Dendritic cell treated with granulocyte-macrophage colony-stimulating factor and Interleukin-4, amounts not matched to agents 40 ng/mL and 50 ng/mL, for 4 days (primary cell): ENCODE data around the gene SPATA17.
"Not testable (repeated sequence)": the region's sequence is repeated elsewhere in the genome, so short reads cannot be mapped to it uniquely, and the experiment has no call there.

Experiments used
- H3K27ac Mint-ChIP-seq: one replicate; pipeline ENCODE4 v1.8.0; 2022; ENCODE audit warnings: mild to moderate bottlenecking, mixed read lengths
- H3K27me3 Mint-ChIP-seq: one replicate; pipeline ENCODE4 v1.8.0; 2022; ENCODE audit warnings: mild to moderate bottlenecking, mixed read lengths
- H3K36me3 Mint-ChIP-seq: one replicate; pipeline ENCODE4 v1.8.0; 2022; ENCODE audit warnings: low read depth, mixed read lengths
- H3K4me1 Mint-ChIP-seq: one replicate; pipeline ENCODE4 v1.8.0; 2022; ENCODE audit warnings: low read depth, mixed read lengths
- H3K4me3 Mint-ChIP-seq: one replicate; pipeline ENCODE4 v1.8.0; 2022; ENCODE audit warnings: mild to moderate bottlenecking, moderate library complexity, mixed read lengths
- H3K9me3 Mint-ChIP-seq: one replicate; pipeline ENCODE4 v1.8.0; 2022; ENCODE audit warnings: mixed read lengths
- intact Hi-C: fragments of 100-400 bp; cut with micrococcal nuclease; formaldehyde crosslinking; loops from one replicate; pipeline ENCODE4 v1.15.0; 2022

SPATA17 gene

DNA sequence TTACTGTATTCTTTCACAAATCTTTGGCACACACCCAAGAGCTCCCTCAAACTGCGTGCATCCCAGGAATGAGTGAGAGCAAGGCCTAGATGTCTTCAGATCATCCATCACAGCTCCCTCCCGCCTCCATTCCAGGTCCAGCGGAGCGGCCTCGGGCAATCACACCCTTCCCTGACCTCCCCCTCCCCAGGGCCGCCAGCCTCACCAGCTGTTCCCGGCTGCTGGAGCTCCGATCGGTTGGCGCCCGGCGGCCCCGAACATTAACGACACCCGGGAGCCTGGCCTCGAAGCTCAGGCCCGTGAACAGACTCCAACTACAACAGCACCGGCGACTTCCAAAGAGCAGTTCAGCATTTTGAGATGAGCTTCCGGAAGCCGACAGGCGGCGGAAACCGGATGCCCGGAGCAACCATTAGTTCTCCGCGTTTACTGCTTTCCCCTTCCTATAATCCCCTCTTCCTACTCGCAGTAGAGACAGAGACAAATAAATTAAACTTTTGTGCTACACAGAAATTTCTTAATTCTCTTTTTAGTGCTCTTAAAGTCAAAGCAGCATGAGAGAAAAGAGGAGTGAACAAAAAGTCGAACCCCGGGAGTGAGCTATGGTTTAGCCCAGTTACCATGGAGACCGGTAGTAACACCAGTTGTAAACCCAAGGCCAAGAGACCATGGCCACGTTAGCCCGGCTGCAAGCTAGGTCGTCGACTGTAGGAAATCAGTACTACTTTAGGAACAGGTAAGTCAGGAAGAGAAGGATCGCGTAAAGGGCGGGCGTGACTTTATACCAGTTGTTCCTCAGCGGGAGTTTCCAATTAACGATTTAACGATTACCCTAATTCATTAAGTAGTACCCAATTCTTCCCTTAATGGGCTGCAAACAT lies at the start of gene SPATA17, which contains the start of gene GPATCH2:
SPATA17 (plus strand) TSS at position 634 of the 881 bp plus-strand sequence; CDS start at position 669, 35 bp downstream.
GPATCH2 (minus strand) TSS at position 380 of the 881 bp plus-strand sequence; CDS start at position 261, 119 bp downstream.
- intact Hi-C loops: loop anchor here (10.0 kb wide), 1 partner anchor 654 kb away; the partner anchor contains the start of gene RRP15
- Mint-ChIP-seq H3K4me1 (peaks cover 14% of the 10 kb centered on the region), H3K27me3 (peaks cover 6% of the 10 kb centered on the region), H3K36me3 (peaks cover 7% of the 10 kb centered on the region), H3K9me3 (no peaks in the 10 kb centered on the region), H3K4me3 (peak within 1 kb of the TSS; percentile 95), H3K27ac (peak within 1 kb of the TSS; percentile 97)

GRCh38 chr1:217584286-217584811 lies 46.8 kb upstream of the SPATA17 start:
- H3K27ac Mint-ChIP-seq, H3K4me3 Mint-ChIP-seq, H3K9me3 Mint-ChIP-seq, H3K27me3 Mint-ChIP-seq, H3K4me1 Mint-ChIP-seq, intact Hi-C loops: not testable (repeated sequence)
- H3K36me3 Mint-ChIP-seq: peaks cover 28% of the 10 kb centered on the region

GRCh38 chr1:217585577-217585976 lies 45.6 kb upstream of the SPATA17 start:
- no peaks in the 10 kb centered on the region for H3K9me3 Mint-ChIP-seq
- no peak overlapping the region for H3K27ac Mint-ChIP-seq
- intact Hi-C loops: no loop called here
- H3K4me3 Mint-ChIP-seq: no peak overlapping the region
- no peaks in the 10 kb centered on the region for H3K27me3 Mint-ChIP-seq
- H3K36me3 Mint-ChIP-seq: peaks cover 28% of the 10 kb centered on the region
- H3K4me1 Mint-ChIP-seq: no peaks in the 10 kb centered on the region

DNA sequence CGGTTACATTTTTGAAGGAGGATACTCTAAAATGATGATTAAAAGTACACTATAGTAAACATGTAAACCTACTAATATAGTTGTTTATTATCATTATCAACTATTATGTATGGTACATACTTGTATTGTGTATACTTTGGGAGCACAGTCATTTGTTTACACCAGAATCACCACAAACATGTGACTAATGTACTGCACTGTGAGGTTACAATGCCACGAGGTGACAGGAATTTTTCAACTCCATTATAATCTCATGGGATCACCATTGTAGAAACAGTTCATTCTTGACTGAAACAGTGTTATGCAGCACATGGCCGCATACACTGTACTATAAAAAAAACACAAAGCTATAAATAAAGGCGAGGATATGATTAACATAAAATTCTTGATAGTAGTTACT lies 44.6 kb upstream of the SPATA17 start:
- Mint-ChIP-seq H3K4me1 (no peaks in the 10 kb centered on the region), H3K36me3 (peaks cover 27% of the 10 kb centered on the region), H3K27me3 (no peaks in the 10 kb centered on the region), H3K9me3 (no peaks in the 10 kb centered on the region), H3K27ac (no peak overlapping the region), H3K4me3 (no peak overlapping the region)
- intact Hi-C loops: no loop called here

GRCh38 chr1:217590598-217590997 lies 40.5 kb upstream of the SPATA17 start:
- Mint-ChIP-seq H3K4me1 (peaks cover 6% of the 10 kb centered on the region), H3K4me3 (no peak overlapping the region), H3K27ac (no peak overlapping the region), H3K9me3 (no peaks in the 10 kb centered on the region), H3K36me3 (no peaks in the 10 kb centered on the region), H3K27me3 (no peaks in the 10 kb centered on the region)
- intact Hi-C loops: loop anchor here (10.0 kb wide), 1 partner anchor 154 kb away; no protein-coding TSS in a partner anchor

DNA sequence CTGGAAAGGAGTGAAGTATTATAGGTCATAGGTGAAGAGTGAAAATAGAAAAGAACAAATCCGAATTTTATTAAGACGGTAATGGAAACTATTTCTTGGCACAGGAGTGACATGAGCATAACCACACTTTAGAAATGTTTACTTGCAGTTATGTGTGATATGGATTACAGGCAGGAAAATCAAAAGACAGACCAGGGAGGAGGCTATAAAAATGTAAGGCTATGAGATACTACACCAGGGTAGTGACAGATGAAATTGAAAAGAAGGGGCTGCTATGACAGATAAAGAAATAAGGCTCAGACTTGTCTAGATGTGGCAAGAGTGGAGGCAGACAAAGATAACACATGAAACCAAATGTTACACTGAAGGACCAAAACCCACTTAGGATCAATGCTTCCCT lies 32.0 kb upstream of the SPATA17 start:
- H3K4me1 Mint-ChIP-seq: peaks cover 6% of the 10 kb centered on the region
- H3K4me3 Mint-ChIP-seq: no peak overlapping the region
- intact Hi-C loops: loop anchor here (10.0 kb wide), 1 partner anchor 146 kb away; no protein-coding TSS in a partner anchor
- peaks cover 8% of the 10 kb centered on the region for H3K36me3 Mint-ChIP-seq
- no peaks in the 10 kb centered on the region for H3K27me3 Mint-ChIP-seq
- H3K9me3 Mint-ChIP-seq: no peaks in the 10 kb centered on the region
- H3K27ac Mint-ChIP-seq: no peak overlapping the region

GRCh38 chr1:217602380-217602779 lies 28.8 kb upstream of the SPATA17 start:
- no peak overlapping the region for H3K4me3 Mint-ChIP-seq
- no peaks in the 10 kb centered on the region for H3K9me3 Mint-ChIP-seq
- peaks cover 15% of the 10 kb centered on the region for H3K36me3 Mint-ChIP-seq
- H3K27ac Mint-ChIP-seq: no peak overlapping the region
- intact Hi-C loops: no loop called here
- H3K27me3 Mint-ChIP-seq: no peaks in the 10 kb centered on the region
- H3K4me1 Mint-ChIP-seq: no peaks in the 10 kb centered on the region

DNA sequence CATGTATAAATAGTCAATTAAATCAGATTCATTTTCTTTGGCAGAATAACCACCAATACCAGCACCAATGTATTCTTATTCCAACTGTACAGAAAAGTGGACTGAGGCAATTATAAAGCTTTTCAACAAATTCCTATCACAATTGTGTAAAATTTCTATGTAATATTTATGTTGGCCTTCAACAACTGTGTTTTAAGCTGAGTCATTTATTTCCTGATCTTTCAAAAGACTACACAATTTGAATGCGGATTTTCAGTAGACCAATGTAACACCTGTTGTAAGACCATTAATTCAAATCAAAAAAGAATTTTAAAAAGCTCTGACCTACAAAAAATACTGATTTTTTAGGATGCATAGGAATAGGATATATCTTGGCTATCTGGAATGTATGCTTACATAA lies 25.8 kb upstream of the SPATA17 start:
- intact Hi-C loops: no loop called here
- Mint-ChIP-seq H3K4me1 (no peaks in the 10 kb centered on the region), H3K4me3 (no peak overlapping the region), H3K36me3 (peaks cover 22% of the 10 kb centered on the region), H3K9me3 (no peaks in the 10 kb centered on the region), H3K27me3 (no peaks in the 10 kb centered on the region), H3K27ac (no peak overlapping the region)

DNA sequence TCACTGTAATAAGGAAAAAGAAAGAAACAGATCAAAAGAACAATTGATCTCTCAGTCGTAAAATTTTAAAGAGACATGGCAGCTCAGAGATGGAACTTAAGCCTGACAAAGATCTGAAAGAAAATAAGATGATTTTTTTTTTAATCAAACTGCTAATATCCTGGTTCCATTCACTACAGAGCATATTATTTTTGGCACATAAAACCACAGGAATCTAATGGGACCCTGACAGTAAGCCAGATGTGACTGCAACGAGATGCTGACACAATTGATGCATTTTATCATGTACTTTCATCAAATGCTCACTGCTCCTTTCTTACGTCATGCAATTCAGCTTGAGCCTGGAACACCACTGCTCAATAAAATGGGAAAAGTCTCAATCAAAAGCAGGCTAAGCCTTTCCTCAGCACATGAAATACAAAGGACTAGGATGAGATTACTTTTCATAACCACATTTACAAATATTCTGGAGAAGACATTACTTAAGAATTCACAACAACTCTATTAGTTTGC lies 16.9 kb upstream of the SPATA17 start:
- H3K9me3 Mint-ChIP-seq: no peaks in the 10 kb centered on the region
- H3K27ac Mint-ChIP-seq: no peak overlapping the region
- intact Hi-C loops: no loop called here
- H3K4me1 Mint-ChIP-seq: peaks cover 14% of the 10 kb centered on the region
- H3K27me3 Mint-ChIP-seq: no peaks in the 10 kb centered on the region
- no peak overlapping the region for H3K4me3 Mint-ChIP-seq
- H3K36me3 Mint-ChIP-seq: peaks cover 38% of the 10 kb centered on the region

DNA sequence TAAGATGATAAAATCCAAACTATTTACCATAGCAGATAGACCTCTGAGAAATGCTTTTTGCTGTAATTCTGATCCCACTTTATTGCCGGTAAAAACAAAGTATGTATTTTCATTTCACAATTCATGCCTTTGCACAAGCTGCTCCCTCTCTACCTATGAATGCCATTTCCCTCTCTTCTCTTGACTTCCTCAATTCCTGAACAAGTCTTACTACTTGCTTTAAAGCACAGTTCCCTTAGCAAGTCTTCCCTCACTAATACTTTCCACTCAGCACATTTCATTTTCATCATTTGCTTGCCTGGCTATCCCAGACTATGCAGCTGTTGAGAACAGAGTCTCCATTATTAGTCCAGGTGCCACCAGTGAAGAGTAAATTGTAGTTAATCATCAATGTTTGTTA lies 14.0 kb upstream of the SPATA17 start:
- no peak overlapping the region for H3K27ac Mint-ChIP-seq
- intact Hi-C loops: loop anchor here (5.0 kb wide), 1 partner anchor 60 kb away; no protein-coding TSS in a partner anchor
- no peaks in the 10 kb centered on the region for H3K27me3 Mint-ChIP-seq
- no peak overlapping the region for H3K4me3 Mint-ChIP-seq
- H3K9me3 Mint-ChIP-seq: no peaks in the 10 kb centered on the region
- peaks cover 32% of the 10 kb centered on the region for H3K36me3 Mint-ChIP-seq
- peaks cover 14% of the 10 kb centered on the region for H3K4me1 Mint-ChIP-seq

DNA sequence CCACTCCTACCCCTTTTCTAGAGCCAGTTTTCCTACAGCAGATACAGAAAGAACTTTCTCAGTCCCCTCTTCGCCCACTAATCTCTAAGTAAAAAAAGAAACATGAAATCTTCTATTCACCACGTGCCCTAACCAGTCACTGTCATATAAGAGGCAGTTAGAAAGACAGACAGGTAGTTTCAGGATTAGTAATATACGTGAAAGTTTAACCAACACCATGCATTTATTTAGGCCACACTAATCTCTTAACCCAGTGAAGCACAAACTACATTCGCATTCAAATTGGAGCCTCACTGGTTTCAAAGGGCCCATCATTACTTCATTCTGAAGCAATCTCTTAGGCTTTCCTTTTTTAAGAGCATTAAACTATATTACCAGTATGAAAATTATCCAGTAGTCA lies 10.3 kb upstream of the SPATA17 start:
- peaks cover 35% of the 10 kb centered on the region for H3K36me3 Mint-ChIP-seq
- intact Hi-C loops: no loop called here
- peaks cover 14% of the 10 kb centered on the region for H3K4me1 Mint-ChIP-seq
- H3K9me3 Mint-ChIP-seq: no peaks in the 10 kb centered on the region
- H3K27me3 Mint-ChIP-seq: no peaks in the 10 kb centered on the region
- H3K4me3 Mint-ChIP-seq: no peak overlapping the region
- no peak overlapping the region for H3K27ac Mint-ChIP-seq

DNA sequence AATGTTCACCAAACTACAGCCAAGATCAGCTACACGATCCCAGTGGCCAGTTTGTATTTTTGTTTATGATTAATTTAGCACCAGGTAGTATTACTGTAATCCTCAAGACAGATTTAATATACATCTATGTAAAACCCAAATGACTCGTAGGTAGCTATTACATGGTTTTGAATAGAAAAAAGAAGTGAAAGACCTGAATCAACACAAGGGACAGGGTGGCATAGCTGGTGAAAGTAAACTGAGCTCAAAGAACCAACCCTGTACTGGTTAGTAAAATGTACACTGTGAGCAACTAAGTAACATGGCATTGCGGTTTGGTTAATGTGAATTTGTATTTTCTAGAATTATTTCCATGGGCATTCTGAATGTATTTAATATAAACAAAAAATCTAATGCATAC lies 9.1 kb upstream of the SPATA17 start:
- Mint-ChIP-seq H3K27ac (no peak overlapping the region), H3K36me3 (peaks cover 25% of the 10 kb centered on the region), H3K4me3 (no peak overlapping the region), H3K4me1 (peaks cover 5% of the 10 kb centered on the region), H3K9me3 (no peaks in the 10 kb centered on the region), H3K27me3 (no peaks in the 10 kb centered on the region)
- intact Hi-C loops: no loop called here

DNA sequence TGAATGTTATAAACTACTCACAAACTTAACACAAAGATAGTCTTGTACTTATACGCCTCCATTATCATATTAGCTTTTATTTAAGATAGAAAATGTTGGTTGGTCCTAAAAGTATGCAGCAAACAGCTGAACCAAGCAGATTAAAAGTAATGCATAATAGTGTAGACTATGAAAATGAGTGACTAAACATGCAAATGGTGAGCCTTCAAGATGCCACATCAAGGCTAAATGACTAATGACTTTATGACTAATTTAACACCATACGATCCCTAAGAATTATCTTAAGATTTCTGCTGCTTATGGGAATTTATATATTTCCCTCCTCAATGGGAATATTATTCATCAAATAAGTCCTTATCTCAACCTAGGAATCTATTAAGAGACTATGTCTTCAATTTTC lies 4.8 kb upstream of the SPATA17 start:
- H3K4me1 Mint-ChIP-seq: peaks cover 12% of the 10 kb centered on the region
- H3K4me3 Mint-ChIP-seq: no peak overlapping the region
- H3K27me3 Mint-ChIP-seq: no peaks in the 10 kb centered on the region
- no peaks in the 10 kb centered on the region for H3K9me3 Mint-ChIP-seq
- H3K27ac Mint-ChIP-seq: no peak overlapping the region
- intact Hi-C loops: no loop called here
- H3K36me3 Mint-ChIP-seq: peaks cover 12% of the 10 kb centered on the region

DNA sequence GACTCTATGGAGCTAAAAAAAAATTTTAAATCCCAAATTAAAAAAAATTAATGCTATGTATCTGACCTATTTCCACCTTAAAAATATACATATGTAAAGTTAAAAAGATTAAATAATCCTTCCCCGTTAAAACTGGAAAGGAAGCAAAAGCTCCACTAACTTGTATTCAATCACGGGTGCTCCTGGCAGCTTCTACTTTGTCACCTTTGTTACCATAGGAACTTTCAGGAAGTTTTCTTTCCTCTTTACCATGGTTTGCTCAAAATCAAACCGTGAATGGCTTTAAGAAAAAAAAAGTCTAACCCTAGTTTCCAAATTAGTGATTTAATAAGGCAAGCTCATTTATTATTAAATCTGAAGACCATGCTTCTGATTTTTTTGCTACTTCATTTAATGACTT lies 3.7 kb upstream of the SPATA17 start:
- Mint-ChIP-seq H3K27ac (no peak overlapping the region), H3K27me3 (no peaks in the 10 kb centered on the region), H3K9me3 (no peaks in the 10 kb centered on the region), H3K4me3 (no peak overlapping the region), H3K4me1 (peaks cover 14% of the 10 kb centered on the region), H3K36me3 (peaks cover 12% of the 10 kb centered on the region)
- intact Hi-C loops: no loop called here
